HS-27A (cell line): ENCODE results near the gene PTGES3L.
"Not testable (repeated sequence)": the region's sequence is repeated elsewhere in the genome, so short reads cannot be mapped to it uniquely, and the experiment has no call there.

Experiments
- DNase-seq: peaks from one replicate; pipeline ENCODE4 v3.0.0-alpha.2; 2012; ENCODE audit warnings: low read depth, missing footprints

The PTGES3L gene

DNA sequence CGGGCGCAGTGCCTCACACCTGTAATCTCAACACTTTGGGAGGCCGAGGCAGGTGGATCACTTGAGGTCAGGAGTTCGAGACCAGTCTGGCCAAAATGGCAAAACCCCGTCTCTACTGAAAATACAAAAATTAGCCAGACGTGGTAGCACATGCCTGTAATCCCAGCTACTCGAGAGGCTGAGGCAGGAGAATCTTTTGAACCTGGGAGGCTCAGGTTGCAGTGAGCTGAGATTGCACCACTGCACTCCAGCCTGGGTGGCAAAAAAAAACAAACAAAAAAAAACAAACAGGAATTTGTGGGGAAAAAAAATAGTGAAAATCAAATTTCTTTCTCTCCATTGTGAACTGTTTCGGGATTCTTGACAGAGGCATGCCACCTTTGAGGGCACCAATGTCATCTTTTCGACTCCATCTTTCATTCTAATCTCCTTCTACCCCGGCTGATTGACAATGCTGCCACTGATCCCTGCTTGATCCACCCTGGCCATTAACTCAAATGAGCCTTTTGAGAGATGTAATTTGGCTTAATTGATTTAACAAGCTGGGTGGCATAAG lies 60.3 kb downstream of the PTGES3L start:
- not testable (repeated sequence) for DNase-seq

DNA sequence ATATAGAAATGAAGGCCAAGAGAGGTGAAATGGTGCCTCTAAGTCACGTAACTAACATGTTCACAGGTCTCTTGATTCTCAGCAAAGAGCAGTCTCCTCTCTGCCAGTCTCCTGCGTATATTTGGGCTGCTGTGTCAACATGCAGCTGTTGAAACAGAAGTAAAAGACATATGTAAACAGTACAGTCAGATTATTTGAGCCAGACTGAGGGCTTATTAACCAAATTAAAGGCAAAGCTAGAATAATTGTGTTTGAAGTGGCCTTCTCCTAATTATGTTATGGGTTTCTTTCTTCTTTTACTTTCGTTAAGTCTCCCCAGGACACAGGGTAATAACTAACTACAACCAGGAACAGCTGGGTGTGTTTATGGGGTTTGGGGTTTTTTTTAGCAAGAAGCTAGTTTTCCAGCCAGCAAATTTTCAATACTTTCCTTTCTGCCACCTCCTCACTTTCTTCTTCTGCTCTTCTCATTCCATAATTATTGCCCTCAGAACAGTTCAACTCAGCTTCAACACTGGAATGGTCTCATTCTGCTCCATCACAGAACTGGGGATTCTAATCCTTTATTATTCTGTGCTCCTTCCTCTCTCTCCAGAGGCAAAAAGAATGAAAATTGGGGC lies 60.9 kb downstream of the PTGES3L start:
- DNase-seq: no peak
